OCI-M2 (cell line): ENCODE results near the gene C11orf24.

Source experiments
- DNase-seq: peaks from one replicate; lab custom pipeline; 2025; ENCODE audit not compliant: unreplicated experiment; lab: John Stamatoyannopoulos, UW

Gene C11orf24

GRCh38 chr11:68271781-68272608, at the start of gene C11orf24:
Gene C11orf24, minus strand, starts transcription at chr11:68271973. Its CDS starts 8,206 bp downstream, at chr11:68263767.
- DNase-seq: peak; percentile 66

GRCh38 chr11:68317147-68317785, 45.5 kb upstream of the C11orf24 start:
- no peak for DNase-seq

GRCh38 chr11:68315171-68315920, 43.6 kb upstream of the C11orf24 start:
- no peak for DNase-seq

DNA sequence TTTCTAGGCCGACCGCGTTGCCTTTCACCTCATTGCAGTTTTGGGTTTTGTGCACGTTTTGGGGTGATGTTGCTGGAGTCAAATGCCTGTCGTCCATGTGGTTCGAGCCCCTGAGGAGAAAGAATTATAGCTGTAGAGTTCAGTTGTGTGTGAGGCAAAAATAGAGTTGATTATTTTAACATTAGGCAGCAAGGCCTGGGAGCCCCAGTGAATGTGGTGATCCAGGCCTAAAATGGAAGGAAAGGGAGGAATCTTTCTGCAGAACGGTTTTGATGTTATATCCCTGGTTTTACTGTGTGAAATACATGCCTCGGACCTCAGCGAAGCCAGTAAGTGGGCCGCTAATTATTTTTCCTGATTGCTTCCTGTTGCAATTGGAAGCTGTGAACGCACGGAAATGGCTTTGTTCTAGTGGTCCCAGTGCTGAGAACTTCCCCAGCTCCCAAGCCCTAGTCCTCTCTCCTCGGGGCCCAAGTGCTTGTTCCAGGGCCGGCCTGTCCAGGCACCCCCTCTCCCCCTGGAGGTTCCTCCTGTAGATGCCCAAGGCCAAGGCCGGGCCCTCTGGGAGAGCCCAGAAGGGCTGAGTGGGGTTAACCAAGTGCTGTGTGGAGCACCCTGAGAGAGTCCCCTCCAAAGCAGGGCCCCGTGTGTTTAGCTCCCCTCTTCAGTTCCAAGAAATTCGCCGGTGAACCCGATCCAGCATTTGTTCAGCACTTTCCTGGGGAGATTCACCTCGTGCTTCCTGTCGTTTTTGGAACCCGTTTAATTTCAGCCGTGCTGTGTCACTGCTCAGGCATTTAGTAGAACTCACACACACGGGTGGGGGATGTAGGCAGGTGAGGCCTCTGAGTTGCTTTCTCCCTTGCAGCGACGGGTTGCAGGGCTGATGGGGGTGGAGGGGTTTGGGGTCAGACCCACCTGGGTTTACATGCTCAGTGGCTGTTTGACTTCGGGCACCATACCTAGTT, 42.7 kb upstream of the C11orf24 start:
- DNase-seq: no peak

DNA sequence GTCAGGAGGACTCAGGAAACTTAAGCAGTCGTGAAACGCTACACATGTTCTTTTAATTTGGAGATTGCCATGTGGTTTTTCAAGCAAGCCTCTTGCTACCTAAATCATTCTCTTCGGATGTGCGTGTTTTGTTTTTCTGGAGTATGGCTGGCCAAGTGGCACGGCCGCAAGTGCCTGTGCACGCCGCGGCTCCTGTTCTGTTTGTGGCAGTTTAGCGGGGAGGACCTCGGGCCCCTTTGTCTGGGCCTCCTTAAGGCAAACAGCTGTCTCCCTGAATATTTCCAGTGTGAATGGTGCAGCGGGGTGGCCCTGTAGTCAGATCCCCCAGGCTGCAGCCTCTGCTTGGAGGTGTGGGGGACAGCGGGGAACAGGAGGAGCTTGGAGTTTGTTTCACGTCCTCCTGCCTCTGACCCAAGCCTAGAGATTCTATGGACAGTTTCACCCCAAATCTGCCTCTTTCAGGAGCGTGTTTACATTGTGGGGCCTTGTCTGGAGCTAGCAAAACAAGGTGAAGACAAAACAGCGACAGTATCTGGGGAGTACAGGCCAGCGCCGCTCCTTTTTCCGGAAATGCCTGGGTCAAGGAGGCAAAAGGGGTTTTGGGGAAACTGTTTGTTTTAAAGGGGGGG, 41.9 kb upstream of the C11orf24 start:
- DNase-seq: no peak

DNA sequence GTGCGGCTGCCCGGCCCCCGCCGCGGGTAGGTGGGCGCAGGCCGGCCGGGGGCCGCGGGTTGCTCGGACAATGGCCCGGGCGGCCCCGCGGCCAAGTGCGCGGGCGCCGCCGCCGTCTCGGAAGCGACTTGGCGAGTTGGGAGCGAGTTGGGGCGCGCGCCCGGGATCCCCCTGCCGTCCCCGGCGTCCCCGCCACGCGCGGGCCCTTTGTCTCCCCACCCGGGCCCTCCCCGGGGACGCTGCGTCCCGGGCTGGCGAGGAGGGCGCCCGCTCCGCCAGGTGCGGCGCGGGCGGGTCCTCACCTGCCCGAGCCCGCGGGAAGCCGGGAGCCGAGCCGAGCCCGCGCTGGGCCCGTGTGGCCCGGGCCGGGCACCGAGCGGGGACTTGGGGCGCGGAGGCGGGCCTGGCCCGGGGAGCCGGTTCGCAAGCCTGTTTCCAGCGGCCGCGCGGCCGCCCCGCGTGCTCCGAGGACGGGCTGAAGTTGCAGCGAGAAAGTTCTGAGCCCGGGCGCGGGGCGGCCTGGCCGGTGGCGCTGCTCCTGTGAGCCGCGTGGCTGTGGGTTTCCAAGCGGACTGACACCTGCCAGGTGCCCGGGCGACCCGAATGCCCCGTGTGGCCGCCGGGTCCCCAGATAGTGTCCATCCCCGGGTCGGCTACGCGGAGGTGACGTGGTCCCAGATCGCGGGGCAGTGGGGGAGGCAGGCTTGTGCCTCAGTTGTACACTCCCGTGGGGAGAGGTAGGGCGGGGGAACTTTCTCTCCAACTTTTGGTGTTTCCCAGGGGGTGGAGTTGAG, 41.2 kb upstream of the C11orf24 start:
- DNase-seq: no peak

GRCh38 chr11:68312117-68312779, 40.5 kb upstream of the C11orf24 start, which contains the start of gene LRP5:
Gene LRP5, plus strand, starts transcription at chr11:68312591. Its CDS starts 124 bp downstream, at chr11:68312715.
- DNase-seq: no peak

GRCh38 chr11:68311160-68312116, 39.7 kb upstream of the C11orf24 start:
- no peak for DNase-seq

- DNase-seq: no peak
These were observed 37.9 kb upstream of the C11orf24 start for GRCh38 chr11:68309621-68310185.

DNA sequence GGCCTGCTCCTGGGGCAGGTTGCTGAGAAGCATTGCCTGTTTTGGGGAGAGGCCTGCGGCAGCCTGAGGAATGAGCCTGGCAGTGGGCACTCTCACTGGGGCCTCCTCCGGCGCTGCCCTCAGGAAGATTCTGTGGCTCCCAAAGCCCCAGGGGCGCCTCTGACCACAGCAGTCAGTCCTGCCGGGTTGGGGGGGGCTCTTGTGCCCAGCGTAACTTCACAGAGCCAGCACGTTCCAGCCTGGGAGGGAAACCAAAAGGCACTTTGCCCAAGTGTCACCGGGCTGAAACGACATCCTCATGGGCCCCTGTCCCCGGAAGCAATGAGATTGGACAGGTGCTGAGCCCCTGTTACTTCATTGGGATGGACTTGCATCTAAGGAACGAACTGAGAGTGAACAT, 36.3 kb upstream of the C11orf24 start:
- DNase-seq: no peak

DNA sequence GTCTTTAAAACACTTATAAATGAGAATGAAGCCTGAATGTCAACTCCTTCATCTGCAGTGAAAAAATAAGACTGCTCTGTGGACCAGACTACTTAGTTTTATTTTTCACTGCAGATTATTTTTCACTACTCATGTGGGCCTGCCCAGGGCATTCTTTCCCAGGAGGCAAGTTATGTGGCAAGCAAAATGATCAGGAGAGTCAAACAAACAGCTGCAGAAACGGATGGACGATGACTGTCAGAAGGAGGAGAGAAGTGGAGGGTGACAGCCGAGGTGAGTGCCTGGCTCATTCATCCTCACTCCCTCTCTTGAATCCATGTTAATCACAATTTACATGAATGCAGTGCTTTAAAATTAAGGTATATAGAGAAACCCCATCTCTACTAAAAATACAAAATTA, 34.9 kb upstream of the C11orf24 start:
- DNase-seq: no peak

DNA sequence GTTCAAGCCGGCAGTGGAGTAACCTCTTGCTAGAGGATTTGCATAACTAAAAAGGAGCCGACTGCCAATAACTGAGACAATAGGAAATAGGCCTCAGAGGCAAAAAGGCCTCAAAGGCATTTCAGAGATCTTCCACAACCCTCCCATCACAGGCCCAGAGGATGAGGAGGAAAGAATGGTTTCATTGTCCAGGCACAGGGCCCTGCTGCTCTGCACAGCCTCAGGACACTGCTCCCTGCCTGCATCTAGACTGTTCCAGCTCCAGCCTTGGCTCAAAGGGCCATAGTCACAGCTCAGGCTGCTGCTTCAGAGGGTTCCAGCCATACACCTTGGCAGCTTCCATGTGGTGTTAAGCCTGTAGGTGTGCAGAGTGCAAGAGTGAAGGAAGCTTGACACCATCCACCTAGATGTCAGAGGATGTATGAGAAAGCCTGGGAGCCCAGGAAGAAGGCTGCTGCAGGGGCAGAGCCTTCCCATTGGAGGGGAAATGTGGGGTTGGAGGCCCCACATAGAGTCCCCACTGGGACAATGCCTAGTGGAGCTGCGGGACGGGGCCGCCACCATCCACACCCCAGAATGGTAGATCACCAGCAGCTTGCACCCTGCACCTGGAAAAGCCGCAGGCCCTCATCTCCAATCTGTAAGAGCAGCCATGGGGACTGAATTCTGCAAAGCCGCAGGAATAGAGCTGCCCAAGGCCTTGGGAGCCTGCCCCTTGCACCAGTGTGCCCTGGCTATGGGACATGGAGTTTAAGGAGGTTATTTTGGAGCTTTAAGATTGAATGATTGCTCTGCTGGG, 32.4 kb upstream of the C11orf24 start:
- no peak for DNase-seq

GRCh38 chr11:68303083-68303482, 31.3 kb upstream of the C11orf24 start:
- DNase-seq: no peak

GRCh38 chr11:68302670-68303069, 30.9 kb upstream of the C11orf24 start:
- no peak for DNase-seq

GRCh38 chr11:68302256-68302655, 30.5 kb upstream of the C11orf24 start:
- no peak for DNase-seq

- no peak for DNase-seq
These were observed 28.5 kb upstream of the C11orf24 start for GRCh38 chr11:68300076-68300830.
